Fibroblast of lung (primary cell): Measurements from ENCODE around the gene CAPN13. TPM values are rescaled to one million over a fixed set of nuclear protein-coding genes. Genes with fewer than 3 reads are reported as not detected.

ENCODE experiments used
- DNase-seq, 2 donors: peaks; one replicate each; pipeline versions ENCODE4 v3.0.0 to v3.0.0-alpha.2; 2010; ENCODE audit warnings: low read depth in 2 of 2
- H2AFZ ChIP-seq: 2 replicates; pipeline ENCODE4 v1.5.1; 2012; ENCODE audit warnings: low read length, control low read depth, inconsistent platforms
- H3K27ac ChIP-seq: 2 replicates; pipeline ENCODE4 v1.5.1; 2011; ENCODE audit warnings: low read length, control low read depth; ENCODE audit not compliant: insufficient read depth
- H3K27me3 ChIP-seq: 2 replicates; pipeline ENCODE4 v1.5.1; 2011; ENCODE audit warnings: mild to moderate bottlenecking, low read length; ENCODE audit not compliant: control insufficient read depth, insufficient read depth
- H3K36me3 ChIP-seq: 2 replicates; pipeline ENCODE4 v1.5.1; 2011; ENCODE audit warnings: low read length; ENCODE audit not compliant: control insufficient read depth, insufficient read depth
- H3K4me1 ChIP-seq: 2 replicates; pipeline ENCODE4 v1.5.1; 2011; ENCODE audit warnings: low read length; ENCODE audit not compliant: control insufficient read depth, insufficient read depth; ENCODE audit errors: extremely low read depth
- H3K4me2 ChIP-seq: 2 replicates; pipeline ENCODE4 v1.5.1; 2011; ENCODE audit warnings: low read length, control low read depth; ENCODE audit not compliant: insufficient read depth; ENCODE audit errors: extremely low read depth
- H3K4me3 ChIP-seq, 4 experiments: fragments of 200-600 bp in 1 of 4; sonication (generic) in 1 of 4; replicated peaks in 1 of 4; 2 replicates each; pipeline ENCODE4 v1.5.1; 2011 to 2016; ENCODE audit warnings: low read length in 4 of 4, low read depth in 3 of 4, mild to moderate bottlenecking in 3 of 4, control low read depth in 2 of 4, inconsistent platforms in 1 of 4, mixed read lengths in 1 of 4; ENCODE audit not compliant: insufficient read depth in 1 of 4; ENCODE audit errors: control extremely low read depth in 1 of 4
- H3K79me2 ChIP-seq: 2 replicates; pipeline ENCODE4 v1.5.1; 2012; ENCODE audit warnings: mild to moderate bottlenecking, low read length, inconsistent platforms; ENCODE audit not compliant: control insufficient read depth, insufficient read depth
- H3K9ac ChIP-seq: 2 replicates; pipeline ENCODE4 v1.5.1; 2011; ENCODE audit warnings: mild to moderate bottlenecking, low read length, control low read depth; ENCODE audit not compliant: insufficient read depth
- H3K9me3 ChIP-seq: 2 replicates; pipeline ENCODE4 v1.5.1; 2012; ENCODE audit warnings: low read depth, low read length; ENCODE audit not compliant: control insufficient read depth, insufficient read depth
- H4K20me1 ChIP-seq: 2 replicates; pipeline ENCODE4 v1.5.1; 2011; ENCODE audit warnings: low read length; ENCODE audit not compliant: control insufficient read depth, insufficient read depth; ENCODE audit errors: extremely low read depth
- CTCF ChIP-seq, 2 donors: IDR thresholded peaks in 1 of 2; conservative IDR thresholded peaks in 1 of 2; 1 replicate in 1 of 2; 2 replicates in 1 of 2; pipeline ENCODE4 v1.5.1; 2011 to 2012; ENCODE audit warnings: low read length in 2 of 2, control low read depth in 1 of 2, inconsistent platforms in 1 of 2, low read depth in 1 of 2, mild to moderate bottlenecking in 1 of 2
- EZH2 ChIP-seq: IDR thresholded peaks from 2 replicates; pipeline ENCODE4 v1.5.1; 2012; ENCODE audit warnings: low read length, control low read depth, mild to moderate bottlenecking; ENCODE audit errors: missing control alignments
- polyA plus RNA-seq, 2 donors: library from polyadenylated mRNA; depleted of rRNA in 1 of 2; stranded (reverse) in 1 of 2; unstranded in 1 of 2; fragments of >200 nt; gene quantifications; 2 replicates each; pipeline ENCODE4 v1.2.1, GENCODE V29; 2011 to 2012; ENCODE audit warnings: missing spikeins in 1 of 2
- total RNA-seq: library from RNA; depleted of rRNA; stranded (reverse); fragments of >200 nt; gene quantifications from 2 replicates; pipeline ENCODE4 v1.2.1, GENCODE V29; 2014

CAPN13 gene
- total and polyA plus RNA-seq, 2 donors (not counting 1 experiment from before 2014, with no cell fraction given), result not detected

GRCh38 chr2:30761226-30761625 lies 46.0 kb downstream of the CAPN13 start:
- no peaks in the 10 kb centered on the region for H3K4me1 ChIP-seq
- H3K79me2 ChIP-seq, result no peaks in the 10 kb centered on the region
- H3K9me3 ChIP-seq, result no peaks in the 10 kb centered on the region
- no peak overlapping the region for H3K27ac ChIP-seq
- no peak overlapping the region for H3K4me3 ChIP-seq
- TF ChIP-seq CTCF (conservative IDR thresholded peaks at IDR 0.05 in 1 of 2, IDR thresholded peaks at IDR 0.05 in 1 of 2; ENCODE audit: low read depth in 1 of 2, low read length in 2 of 2), result no peak
- no peak for TF ChIP-seq EZH2
- no peak overlapping the region for H3K4me2 ChIP-seq
- no peak overlapping the region for H2AFZ ChIP-seq
- H3K9ac ChIP-seq, result no peak overlapping the region
- DNase-seq, result no peak
- H4K20me1 ChIP-seq, result no peaks in the 10 kb centered on the region
- peaks cover 2% of the 10 kb centered on the region for H3K27me3 ChIP-seq
- no peaks in the 10 kb centered on the region for H3K36me3 ChIP-seq

- no peaks in the 10 kb centered on the region for H3K4me1 ChIP-seq
- no peaks in the 10 kb centered on the region for H3K27me3 ChIP-seq
- no peak for DNase-seq
- H3K27ac ChIP-seq, result no peak overlapping the region
- H3K9ac ChIP-seq, result no peak overlapping the region
- no peak overlapping the region for H3K4me3 ChIP-seq
- no peaks in the 10 kb centered on the region for H3K9me3 ChIP-seq
- no peaks in the 10 kb centered on the region for H3K79me2 ChIP-seq
- H4K20me1 ChIP-seq, result no peaks in the 10 kb centered on the region
- H3K4me2 ChIP-seq, result no peak overlapping the region
- H2AFZ ChIP-seq, result no peak overlapping the region
- H3K36me3 ChIP-seq, result no peaks in the 10 kb centered on the region
- no peak for TF ChIP-seq EZH2
- no peak for TF ChIP-seq CTCF (conservative IDR thresholded peaks at IDR 0.05 in 1 of 2, IDR thresholded peaks at IDR 0.05 in 1 of 2; ENCODE audit: low read depth in 1 of 2, low read length in 2 of 2)
Measured at GRCh38 chr2:30759481-30759880, 47.8 kb downstream of the CAPN13 start.

- Histone ChIP-seq H3K79me2 (no peaks in the 10 kb centered on the region), H3K27ac (no peak overlapping the region), H3K4me1 (no peaks in the 10 kb centered on the region), H2AFZ (no peak overlapping the region), H3K4me2 (no peak overlapping the region), H4K20me1 (no peaks in the 10 kb centered on the region), H3K27me3 (no peaks in the 10 kb centered on the region), H3K9me3 (no peaks in the 10 kb centered on the region), H3K9ac (no peak overlapping the region), H3K4me3 (no peak overlapping the region), H3K36me3 (no peaks in the 10 kb centered on the region)
- TF ChIP-seq EZH2 (no peak), CTCF (conservative IDR thresholded peaks at IDR 0.05 in 1 of 2, IDR thresholded peaks at IDR 0.05 in 1 of 2; ENCODE audit: low read depth in 1 of 2, low read length in 2 of 2) (no peak)
- no peak for DNase-seq
Measured at GRCh38 chr2:30758191-30758651, 49.0 kb downstream of the CAPN13 start.
